Measurements from ENCODE around the gene PCLO.
"Not testable (repeated sequence)": the region's sequence is repeated elsewhere in the genome, so short reads cannot be mapped to it uniquely, and the experiment has no call there.

The PCLO gene

DNA sequence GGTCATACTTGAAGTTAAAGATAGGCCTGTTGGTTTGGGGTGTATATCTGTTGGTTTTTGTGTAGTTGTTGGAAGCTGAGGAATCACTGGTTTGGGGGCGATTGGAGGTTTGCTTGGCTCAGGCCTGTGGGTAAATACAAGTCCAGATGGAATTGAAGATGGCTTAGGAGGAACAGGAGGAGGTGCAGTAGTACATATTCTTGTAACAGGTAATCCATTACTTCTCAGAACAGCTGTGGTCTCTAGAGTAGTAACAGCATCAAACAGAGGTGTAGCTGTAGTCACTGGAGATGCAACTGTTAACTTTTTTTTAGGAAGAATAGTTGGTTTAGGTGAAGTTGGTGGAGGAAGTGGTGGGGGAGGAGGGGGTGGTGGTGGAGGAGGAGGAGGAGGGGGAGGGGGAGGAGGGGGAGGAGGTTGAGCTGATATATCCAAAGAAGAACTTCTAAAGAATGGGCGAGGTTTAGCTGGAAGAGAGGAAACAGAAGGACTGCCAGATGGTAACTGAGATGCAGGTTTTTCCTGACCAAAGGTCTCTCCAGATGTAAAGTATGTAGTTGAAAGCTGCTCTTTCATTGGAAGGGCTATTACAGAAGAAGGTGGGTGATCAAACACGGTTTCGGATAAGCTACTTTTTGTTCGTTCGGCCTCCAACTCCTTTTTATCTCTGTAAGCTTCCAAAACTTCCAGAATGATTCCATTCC lies 209.2 kb downstream of the PCLO start:
- no peak for DNase-seq

DNA sequence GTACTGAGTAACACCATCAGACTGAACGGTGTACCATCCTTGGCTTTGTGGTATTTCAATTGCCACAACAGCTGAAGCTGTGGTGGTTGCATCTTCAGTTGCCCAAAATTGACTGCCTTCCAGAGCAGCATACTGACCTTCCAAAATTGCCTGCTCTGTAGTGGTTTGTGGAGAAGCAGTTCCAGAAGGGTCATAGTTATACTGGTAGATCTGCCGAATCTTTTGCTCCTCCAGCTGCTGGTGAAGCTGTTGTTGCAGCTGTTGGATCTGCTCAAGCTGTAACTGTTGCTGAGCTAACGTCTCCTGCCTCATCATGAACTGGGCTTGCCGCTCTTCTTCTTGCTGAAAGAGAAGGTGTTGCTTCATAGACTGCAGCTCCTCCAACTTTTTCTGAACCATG lies 212.2 kb downstream of the PCLO start:
- DNase-seq = no peak

DNA sequence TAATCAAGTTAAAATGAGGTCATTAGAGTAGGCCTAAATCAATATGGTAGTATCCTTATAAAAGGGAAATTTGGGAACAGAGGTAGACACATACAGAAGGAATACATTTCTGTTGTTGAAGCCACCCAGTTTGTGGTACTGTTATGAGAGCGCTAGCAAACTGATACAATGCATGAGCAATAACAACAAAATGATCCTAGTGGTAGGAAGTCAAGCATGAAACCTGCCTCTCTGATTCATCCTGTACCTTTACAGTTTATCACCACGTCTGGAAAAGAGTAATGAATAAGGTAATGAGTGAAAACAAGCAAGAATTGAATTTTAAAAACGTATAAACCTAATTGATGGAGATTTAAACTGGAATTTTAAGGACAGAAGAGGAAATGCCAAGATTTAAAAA lies 217.2 kb downstream of the PCLO start:
- DNase-seq = peak; percentile 69

DNA sequence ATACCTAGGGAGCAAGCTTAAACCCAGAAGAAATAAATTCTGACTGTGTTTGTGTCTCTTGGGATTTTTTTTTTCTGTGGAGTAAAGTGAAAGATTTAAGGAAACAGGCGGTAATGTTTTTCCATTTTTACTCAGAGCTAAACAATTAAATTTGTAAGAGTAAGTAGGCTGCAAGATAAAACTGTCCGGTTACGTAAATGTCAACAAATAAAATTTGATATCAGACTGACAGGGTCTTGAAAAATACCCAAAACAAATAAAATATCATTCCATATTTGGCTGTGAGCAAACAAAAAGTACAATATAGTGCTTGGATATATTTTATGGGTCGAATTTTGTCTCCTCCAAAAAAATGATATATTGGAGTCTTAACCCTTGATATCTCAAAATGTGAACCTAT lies 217.6 kb downstream of the PCLO start:
- no peak for DNase-seq

DNA sequence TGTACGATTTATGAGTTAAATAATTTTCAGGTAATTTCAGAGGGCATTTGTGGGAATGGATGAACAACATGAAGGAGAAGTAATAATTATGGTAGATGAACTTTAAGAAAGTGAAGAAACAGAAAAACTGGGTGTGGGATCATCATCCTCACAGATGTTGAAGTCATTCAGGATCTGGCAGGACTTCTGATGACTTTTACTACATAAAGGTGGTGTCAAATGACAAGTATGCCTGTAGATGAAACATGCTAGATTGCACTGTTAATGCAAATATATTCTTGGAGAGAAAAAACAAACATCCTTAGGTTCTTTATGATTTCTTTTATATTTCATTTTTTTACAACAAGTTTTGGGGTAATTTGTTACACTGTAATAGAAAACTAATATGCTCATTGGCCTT lies 230.2 kb downstream of the PCLO start:
- DNase-seq = no peak

DNA sequence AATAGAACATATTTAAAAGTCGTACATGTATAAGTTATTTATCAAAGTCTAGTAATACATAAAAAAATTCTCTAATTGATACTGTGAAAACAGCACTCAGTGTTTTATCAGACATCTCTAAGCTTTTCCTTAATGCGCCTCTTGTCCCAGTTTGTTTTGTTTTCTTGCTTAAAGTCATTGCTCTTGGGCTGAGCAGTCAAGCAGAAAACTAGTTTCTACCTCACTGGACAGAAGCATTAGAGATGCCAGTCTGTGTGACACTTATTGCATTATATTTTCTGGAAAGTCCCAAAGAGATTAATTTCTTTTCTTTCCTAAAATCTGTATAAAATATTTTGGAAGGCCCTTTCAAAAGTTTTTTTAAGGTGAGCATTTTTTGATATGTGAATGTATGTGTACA lies 236.2 kb downstream of the PCLO start:
- DNase-seq = peak; percentile 26

DNA sequence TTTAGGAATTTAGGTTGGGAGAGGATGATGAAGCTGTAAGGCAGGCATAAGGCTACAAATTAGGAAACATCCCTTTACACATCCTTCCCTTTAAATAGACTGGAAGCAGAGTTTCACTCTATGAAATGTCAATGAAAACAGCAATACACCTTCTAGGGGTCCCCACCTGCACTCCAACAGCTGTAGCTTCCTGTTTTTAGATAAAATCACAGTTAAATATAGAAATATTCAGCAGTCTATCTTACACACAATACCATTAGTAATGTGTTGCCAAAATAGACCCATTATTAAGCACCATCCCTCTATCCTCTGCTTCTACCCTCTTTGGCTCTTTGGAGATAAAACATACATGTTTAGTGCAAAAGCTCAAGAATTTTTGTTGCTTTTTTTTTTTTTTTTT lies 237.4 kb downstream of the PCLO start:
- DNase-seq = no peak

DNA sequence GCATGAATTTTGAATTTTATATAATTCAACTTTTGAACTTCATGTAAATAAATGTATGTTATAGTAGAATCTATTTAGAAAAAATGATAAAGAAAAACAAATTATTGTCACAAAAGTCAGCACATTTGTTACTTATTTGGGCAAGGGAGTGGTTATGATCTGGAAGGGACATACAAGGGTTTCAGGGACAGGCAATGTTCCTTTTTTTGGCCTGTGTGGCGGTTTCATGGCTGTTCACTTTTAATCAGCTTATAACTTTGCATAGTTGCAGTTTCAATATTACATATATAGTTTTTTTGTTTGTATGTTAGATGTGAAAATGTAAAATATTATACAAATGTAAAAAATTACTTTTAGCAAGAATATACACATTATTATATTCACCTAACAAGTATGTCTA lies 256.2 kb downstream of the PCLO start:
- no peak for DNase-seq

DNA sequence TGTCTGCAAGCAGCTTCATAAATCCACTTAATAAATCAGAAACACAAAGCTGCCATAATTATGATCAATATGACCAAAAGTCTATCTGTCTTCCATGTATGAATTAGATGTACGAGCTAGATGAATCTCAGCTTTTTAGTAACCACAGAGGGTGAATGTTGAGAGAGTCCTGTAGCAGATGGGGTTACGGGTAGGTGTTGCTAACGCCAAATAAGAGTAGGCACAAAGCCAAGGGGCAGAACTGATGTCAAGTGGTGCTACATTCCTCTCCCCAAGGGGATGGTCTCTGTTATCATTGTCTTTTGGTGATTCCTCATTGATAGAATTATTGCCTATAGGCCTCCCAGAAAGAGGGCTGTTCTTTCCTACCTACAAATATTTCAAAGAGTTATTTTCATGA lies 257.8 kb downstream of the PCLO start:
- no peak for DNase-seq

DNA sequence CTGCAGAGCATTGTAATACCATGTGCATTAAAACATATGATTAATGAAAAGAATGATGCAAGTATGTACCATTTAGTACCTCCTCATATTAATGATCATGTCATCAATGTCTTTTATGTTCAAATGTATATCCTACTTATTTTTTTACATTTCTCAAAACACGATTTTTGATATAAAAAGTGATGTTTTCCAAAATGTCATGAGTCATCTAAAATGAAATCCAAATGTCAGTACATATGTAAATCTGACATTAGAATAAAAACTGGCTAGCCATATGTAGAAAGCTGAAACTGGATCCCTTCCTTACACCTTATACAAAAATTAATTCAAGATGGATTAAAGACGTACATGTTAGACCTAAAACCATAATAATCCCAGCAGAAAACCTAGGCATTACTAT lies 261.6 kb downstream of the PCLO start:
- not testable (repeated sequence) for DNase-seq

DNA sequence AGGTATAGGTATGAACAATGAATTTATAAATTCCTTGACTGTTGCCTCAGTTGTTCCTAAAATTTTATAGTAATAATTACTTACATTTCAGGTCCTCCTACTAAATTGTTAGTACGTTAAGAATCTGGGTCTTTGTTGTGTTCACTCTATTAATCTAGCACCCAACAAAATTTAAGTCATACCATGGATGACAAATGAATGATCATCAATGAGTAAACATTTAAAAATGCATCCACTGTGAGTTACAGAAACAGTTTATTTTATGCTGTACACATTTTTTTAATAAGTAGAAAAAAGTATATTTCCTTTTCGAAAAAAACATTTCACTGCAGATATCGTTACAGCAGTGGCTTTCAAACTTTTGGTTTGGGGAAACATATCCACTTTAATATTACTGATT lies 265.2 kb downstream of the PCLO start:
- DNase-seq = no peak

DNA sequence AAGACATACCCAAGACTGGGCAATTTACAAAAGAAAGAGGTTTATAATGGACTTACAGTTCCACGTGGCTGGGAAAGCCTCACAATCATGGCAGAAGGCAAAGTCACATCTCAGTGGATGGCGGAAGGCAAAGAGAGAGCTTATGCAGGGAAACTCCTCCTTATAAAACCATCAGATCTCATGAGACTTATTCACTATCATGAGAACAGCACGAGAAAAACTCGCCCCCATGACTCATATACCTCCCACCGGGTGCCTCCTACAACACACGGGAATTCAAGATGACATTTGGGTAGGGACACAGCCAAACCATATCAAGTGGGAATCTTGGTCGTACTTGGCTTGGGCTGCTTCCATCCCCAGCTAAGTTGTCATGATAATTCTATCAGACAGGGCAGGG lies 268.3 kb downstream of the PCLO start:
- DNase-seq = not testable (repeated sequence)

DNA sequence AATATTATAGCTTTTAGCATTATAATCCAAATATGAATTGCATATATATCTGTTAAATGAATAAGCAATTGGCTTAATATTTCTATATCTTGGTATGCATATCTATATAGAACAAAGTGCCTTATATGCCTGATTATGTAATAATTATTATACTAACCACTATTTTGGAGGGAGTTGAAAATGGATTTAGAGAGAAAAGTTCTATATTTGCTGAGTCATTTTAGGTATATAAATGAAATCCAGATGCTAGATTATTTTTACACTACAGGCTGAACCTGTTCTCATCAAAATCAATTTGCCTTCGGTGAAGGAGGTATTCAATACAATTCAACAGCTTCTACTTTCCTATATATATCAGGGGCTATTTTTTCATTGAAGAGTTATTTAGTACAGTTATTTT lies 276.4 kb downstream of the PCLO start:
- no peak for DNase-seq

DNA sequence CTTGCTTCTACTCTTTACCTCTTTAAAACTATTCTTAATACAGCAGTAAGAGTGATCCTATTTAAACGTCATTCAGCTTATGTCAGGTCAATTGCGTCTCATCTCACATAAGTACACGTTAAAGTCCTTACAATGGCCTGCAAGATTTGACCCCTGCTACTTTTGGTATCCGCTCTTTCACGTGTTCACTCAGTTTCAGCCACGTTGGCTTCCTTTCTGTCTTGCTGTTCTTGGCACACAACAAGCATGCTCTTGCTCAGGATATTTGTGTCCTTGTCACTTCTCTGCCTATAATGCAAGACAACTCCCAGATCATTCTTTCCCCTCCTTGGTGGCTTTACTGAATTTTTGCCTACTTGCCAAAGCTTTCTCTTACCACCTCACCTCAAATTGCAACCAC lies 296.8 kb downstream of the PCLO start:
- no peak for DNase-seq

DNA sequence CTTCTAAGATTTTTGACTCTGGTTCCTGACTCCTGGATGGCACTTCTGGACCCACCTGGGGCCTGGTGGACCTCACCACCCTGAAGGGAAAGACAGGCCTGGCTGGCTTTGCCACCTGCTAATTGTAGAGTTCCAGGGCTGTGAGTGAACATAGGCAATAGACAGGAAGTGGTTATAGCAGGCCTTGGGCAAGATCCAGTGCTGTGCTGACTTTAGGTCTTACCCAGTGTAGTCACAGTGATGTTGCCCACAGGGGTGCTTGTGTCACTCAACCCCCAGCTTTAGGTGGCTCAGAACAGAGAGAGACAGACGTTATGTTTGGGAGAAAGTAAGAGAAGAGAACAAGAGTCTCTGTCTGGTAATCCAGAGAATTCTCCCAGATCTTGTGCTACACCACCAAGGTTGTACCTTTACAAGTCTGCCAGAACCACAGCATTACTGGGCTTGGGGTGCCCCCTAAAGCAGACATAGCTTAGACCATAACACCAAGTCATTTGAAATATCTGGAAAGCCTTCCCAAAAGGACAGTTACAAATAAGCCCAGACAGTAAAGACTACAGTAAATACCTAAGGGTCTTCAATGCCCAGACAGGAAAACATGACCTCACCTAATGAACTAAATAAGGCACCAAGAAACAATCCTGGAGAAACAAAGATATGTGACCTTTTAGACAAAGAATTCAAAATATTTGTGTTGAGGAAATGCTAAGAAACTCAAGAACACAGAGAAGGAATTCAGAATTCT lies 303.4 kb downstream of the PCLO start:
- peak; percentile 47 for DNase-seq

DNA sequence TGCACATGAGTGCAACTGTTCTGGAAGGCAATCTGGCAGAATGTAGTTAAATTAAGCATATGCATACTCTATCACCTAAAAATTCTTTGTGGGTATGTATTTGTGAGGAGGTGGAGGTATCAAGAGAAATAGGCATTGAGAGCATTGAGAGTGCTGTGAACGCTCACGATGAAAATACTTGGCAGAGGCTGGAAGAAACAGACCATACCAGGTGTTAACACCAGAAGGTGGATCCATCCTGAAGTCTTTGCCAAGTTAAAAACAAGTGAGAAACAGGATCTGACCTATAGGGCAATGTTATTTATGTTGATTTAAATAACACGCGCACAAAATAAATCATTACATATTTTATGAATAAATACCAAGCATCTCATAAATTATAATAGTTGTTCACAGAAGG lies 311.6 kb downstream of the PCLO start:
- no peak for DNase-seq

DNA sequence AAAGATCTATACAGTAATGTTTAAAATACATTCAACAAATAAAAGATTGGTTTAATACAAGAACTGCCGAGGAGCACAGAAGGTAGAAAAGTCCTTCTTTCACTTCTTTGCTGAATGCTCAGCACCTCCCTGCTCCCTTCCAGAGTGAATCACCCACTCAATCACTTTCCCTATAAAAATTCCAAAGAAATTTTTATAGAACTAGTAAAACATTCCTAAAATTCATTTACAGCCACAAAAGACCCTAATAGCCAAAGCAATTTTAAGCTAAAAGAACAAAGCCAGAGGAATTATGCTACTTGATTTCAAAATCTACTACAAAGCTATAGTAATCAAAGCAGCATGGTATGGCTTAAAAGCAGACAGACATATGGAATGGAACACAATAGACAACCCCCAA lies 320.9 kb downstream of the PCLO start:
- DNase-seq = no peak

DNA sequence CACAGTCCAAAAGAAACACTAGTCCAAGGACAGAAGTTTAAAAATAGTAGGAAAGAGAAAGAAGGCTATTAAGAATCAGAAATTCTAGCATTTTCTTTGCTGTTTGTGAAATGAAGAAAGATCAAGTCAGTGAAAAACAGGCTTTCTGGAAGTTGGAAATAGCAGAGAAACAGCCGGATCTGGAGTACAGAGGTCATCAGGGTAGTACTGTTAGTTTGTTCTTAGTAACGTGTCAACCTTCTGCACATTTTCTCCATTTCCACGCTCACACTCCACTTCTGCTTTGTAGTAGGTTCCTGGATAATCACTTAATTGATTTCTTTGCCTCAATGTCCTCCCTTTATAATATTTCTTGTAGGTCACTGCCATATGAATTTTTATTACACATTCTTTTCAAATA lies 322.6 kb downstream of the PCLO start:
- no peak for DNase-seq

DNA sequence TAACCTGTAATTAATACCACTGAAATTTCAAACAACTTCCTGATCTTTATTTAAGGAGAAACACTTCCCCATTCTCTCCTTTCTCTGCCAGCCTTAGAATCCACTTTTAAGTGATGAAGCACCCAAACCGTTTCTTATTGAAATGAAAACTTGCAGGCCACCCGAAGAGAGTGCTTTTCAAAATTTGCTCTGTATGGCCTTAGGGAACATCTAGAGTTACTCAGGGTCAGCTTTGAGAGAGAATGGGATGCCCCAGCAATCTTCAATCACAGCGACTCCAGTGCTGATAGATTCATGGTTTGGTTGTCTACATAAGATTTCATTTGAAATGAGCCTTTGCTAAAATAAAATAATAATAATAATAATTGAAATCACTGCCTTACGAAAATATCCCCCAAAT lies 323.1 kb downstream of the PCLO start:
- DNase-seq = no peak

DNA sequence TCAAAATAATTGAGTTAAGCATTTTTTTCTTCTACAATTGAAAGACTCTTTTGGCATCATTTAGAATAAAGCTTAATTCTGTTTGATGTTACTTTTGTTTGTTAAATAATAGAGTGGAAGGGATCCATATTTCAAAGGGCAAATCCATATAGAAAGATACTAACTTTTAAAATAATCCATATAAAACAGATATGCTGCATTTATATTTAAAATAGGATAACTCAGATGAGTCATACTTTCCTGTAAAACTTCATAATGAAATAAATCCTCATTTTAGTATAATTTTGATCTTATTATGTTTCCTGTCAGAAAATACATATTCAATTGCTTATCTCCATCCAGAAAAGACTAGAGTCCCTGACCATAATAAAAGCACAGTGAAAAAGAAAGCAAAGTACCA lies 323.6 kb downstream of the PCLO start:
- no peak for DNase-seq

DNA sequence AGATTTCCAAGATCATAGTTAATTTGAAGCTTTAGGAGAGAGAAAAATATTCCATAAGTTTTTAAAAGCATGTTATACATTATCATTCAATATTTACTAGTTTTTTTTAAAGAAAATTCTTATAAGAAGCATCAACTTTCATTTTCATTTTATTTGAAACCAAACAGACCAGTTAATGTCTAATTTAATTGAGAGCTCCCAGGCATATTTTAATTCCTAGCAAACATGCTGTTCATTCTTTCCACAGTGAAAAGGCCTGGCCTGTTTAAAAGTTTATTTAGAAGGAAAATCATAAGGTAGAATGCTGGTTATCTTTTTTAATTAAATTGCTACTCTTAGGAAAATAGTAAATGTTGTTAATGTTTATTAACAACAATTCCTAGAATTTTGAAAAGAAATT lies 324.4 kb downstream of the PCLO start:
- no peak for DNase-seq

DNA sequence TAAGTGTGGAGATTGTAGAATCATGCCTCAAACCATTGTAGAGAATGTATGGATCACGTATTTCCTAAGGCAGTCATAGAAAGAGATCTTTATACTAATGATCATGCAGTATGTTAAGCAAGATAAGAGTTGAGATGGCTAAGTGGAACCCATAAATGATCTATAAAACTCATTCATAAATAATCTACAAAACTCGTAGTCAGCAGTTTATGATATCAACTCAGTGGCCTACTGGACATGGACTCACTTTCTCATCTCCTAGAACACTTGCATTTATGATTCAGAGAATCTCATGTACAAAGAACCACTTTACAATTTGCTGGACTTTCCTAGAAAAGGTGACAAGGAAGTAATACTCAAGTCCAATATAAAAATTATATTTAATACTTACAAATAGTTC lies 339.6 kb downstream of the PCLO start:
- DNase-seq = no peak

DNA sequence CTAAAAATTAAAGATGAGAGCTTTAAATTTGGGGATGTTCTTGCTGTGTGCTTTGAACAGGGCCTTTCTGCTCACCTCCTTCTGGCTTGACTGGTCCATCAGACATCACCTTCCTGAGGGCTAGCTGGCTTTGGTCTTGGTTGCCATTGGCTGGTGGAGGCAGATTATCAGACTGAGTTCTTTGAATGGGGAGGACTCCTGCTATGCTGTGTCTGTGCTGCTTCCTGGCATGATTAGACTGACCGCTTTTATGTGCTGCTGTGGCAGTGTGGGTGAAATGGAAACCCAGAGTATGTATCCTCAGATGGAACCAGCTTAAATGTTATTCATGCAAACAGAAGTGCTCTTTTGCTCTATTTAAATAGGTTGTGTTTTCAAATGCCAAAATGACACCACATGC lies 341.6 kb downstream of the PCLO start:
- no peak for DNase-seq

DNA sequence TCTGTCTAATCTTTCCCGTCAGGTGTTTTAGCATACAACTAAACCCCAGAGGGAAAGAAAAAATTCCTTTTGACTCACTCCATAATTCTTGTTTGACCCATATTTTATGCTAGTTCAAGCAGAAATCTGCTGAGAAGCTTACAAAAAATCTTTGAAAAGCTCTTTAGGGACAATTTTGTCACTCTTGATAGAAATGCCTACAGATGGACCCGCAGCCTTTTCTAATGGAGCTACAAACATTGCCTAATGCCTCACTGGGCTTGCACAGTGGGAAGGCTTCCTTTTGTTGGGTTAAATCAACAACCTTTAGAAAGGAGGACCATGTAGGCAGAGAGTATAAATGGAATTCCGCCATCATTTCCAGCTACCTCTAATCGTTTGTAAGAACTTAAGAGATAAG lies 344.5 kb downstream of the PCLO start:
- no peak for DNase-seq

DNA sequence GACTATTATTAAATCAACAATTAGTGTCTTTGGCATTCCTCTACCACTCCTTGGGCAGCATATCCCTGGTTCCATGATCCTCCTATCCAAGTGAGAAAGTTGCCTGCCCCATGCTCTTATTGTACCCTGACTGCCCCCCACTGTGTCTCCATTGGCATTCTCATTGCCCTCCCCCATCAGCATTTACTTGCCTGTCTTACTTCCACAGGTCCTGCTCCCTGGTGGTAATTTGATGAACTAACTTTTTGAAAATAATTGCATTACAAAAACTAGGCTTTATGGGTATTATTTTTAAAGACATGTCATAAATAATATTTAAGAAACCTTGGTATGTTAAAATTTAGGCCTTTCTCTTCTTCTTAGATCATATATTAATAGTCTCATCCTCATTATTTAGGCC lies 346.4 kb downstream of the PCLO start:
- DNase-seq = no peak
